ENCODE measurements around the gene ENG. TPM values are rescaled to one million over a fixed set of nuclear protein-coding genes. Genes with fewer than 3 reads are reported as not detected.

The ENG gene
- total RNA-seq, 3 donors from 2014 or later (not counting 1 experiment from before 2014, with no cell fraction given), result 8.5 to 13.6 (median 12.3) TPM

DNA sequence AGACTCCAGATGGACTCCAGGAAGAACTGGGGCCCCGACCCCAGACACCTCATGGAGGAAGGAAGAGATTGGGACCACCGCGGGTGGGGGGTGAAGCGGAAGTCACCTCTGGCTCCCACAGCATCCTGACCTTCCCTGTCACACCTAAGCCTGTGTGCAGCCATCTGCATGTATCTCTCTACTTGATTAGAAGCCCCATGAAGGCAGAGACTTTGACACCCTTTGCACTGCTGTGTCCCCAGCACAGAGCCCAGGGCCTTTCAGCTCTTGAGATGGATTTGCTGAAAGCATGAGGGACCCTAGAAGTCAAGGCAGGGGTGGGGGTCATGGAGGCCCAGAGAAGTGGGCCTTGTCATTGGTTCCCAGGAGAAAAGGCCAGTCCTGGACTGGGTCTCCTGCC lies 2.8 kb upstream of the ENG start:
- 50% methylated on average over 4 of the region's 4 CpGs for WGBS (ENCODE audit: insufficient coverage)
- H3K4me1 ChIP-seq (ENCODE audit: control insufficient read depth, insufficient read depth, low read length), result peaks cover 95% of the 10 kb centered on the region
- no peak overlapping the region for H3K27ac ChIP-seq (ENCODE audit: low read length)
- no peak for DNase-seq
- TF ChIP-seq, protein P1, sequence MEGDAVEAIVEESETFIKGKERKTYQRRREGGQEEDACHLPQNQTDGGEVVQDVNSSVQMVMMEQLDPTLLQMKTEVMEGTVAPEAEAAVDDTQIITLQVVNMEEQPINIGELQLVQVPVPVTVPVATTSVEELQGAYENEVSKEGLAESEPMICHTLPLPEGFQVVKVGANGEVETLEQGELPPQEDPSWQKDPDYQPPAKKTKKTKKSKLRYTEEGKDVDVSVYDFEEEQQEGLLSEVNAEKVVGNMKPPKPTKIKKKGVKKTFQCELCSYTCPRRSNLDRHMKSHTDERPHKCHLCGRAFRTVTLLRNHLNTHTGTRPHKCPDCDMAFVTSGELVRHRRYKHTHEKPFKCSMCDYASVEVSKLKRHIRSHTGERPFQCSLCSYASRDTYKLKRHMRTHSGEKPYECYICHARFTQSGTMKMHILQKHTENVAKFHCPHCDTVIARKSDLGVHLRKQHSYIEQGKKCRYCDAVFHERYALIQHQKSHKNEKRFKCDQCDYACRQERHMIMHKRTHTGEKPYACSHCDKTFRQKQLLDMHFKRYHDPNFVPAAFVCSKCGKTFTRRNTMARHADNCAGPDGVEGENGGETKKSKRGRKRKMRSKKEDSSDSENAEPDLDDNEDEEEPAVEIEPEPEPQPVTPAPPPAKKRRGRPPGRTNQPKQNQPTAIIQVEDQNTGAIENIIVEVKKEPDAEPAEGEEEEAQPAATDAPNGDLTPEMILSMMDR (IDR thresholded peaks at IDR 0.05), result no peak
- Mint-ChIP-seq H3K9me3 (no peaks in the 10 kb centered on the region), H3K36me3 (no peaks in the 10 kb centered on the region), H3K27ac (no peak overlapping the region), H3K4me1 (peaks cover 11 to 48% of the 10 kb centered on the region in 2 donors), H3K4me3 (no peak overlapping the region), H3K27me3 (ENCODE audit: low read depth in 2 of 2) (no peaks in the 10 kb centered on the region)
- no peaks in the 10 kb centered on the region for H3K27me3 ChIP-seq (ENCODE audit: control insufficient read depth, insufficient read depth, low read length)
- no peaks in the 10 kb centered on the region for H3K9me3 ChIP-seq (ENCODE audit: control insufficient read depth, insufficient read depth, low read length)
- H3K36me3 ChIP-seq (ENCODE audit: control insufficient read depth, insufficient read depth, low read length), result no peaks in the 10 kb centered on the region
- ATAC-seq, result no peak
- no peak overlapping the region for H3K4me3 ChIP-seq (ENCODE audit: low read length)
- intact Hi-C loops (cut with micrococcal nuclease), result no loop called here

DNA sequence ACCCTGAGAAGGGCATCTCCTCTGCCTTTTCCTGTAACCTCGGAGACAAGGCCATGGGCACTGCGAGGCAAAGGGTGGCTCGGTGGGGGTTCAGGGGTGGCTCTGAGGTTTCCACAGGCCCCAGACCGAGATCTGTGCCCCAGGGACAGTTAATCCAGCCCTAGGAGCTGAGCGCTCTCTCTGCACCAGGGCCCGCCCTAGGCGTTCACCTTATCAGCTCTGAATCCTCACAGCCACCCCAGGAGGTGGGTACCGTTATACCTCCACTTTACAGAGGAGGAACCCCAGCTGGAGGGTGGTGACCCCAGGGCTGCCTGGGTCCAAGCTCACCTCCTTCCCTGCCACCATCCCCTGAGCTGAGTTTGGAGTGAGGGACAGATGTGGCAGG lies 2.3 kb upstream of the ENG start:
- no peaks in the 10 kb centered on the region for H3K36me3 Mint-ChIP-seq
- H3K27me3 Mint-ChIP-seq (ENCODE audit: low read depth in 2 of 2), result no peaks in the 10 kb centered on the region
- intact Hi-C loops (cut with micrococcal nuclease), result no loop called here
- no peak overlapping the region for H3K4me3 Mint-ChIP-seq
- Histone ChIP-seq H3K36me3 (ENCODE audit: control insufficient read depth, insufficient read depth, low read length) (no peaks in the 10 kb centered on the region), H3K9me3 (ENCODE audit: control insufficient read depth, insufficient read depth, low read length) (no peaks in the 10 kb centered on the region), H3K27ac (ENCODE audit: low read length) (no peak overlapping the region), H3K4me1 (ENCODE audit: control insufficient read depth, insufficient read depth, low read length) (peaks cover 91% of the 10 kb centered on the region), H3K4me3 (ENCODE audit: low read length) (no peak overlapping the region), H3K27me3 (ENCODE audit: control insufficient read depth, insufficient read depth, low read length) (no peaks in the 10 kb centered on the region)
- peaks cover 15 to 48% of the 10 kb centered on the region in 2 donors for H3K4me1 Mint-ChIP-seq
- DNase-seq (no peak), ATAC-seq (no peak)
- no peak overlapping the region for H3K27ac Mint-ChIP-seq
- 72% methylated on average over 8 of the region's 8 CpGs for WGBS (ENCODE audit: insufficient coverage)
- H3K9me3 Mint-ChIP-seq, result no peaks in the 10 kb centered on the region
- TF ChIP-seq, protein P1 (IDR thresholded peaks at IDR 0.05), result no peak

DNA sequence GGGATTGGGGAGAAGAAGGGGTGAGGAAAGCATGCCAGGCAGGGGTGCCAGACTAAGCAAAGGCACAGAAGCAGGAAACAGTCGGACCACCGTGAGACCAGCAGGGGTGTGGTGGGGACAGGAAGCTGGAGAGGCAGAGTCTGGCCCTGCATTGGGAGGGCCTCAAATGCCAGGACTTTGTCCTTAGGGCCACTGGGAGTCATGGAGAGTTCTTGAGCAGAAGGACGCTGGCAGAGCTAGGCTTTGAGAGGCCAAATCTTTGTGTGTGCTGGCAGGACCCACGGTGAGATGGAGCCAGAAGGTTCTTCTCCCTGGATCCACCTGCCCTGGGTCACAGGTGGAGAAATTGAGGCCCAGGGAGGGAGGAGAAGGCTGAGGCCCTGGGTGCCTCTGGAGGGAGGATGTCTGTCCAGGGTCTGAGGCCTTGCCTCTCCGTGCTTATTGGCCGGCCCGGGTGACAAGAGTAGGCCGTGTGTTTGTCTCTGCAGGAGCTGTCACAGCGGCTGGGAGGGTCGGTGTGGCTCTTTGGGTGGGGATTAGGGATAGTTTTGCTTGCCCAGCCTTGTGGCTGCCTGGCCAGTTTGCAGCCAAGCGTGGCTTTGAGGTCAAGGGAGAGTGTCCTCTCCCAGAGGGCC lies 1.8 kb upstream of the ENG start:
- Mint-ChIP-seq H3K27ac (peak overlapping the region; percentile 51 to 87), H3K4me1 (peaks cover 19 to 47% of the 10 kb centered on the region in 2 donors), H3K27me3 (ENCODE audit: low read depth in 2 of 2) (no peaks in the 10 kb centered on the region), H3K4me3 (no peak overlapping the region), H3K9me3 (no peaks in the 10 kb centered on the region), H3K36me3 (no peaks in the 10 kb centered on the region)
- H3K36me3 ChIP-seq (ENCODE audit: control insufficient read depth, insufficient read depth, low read length), result no peaks in the 10 kb centered on the region
- ATAC-seq, result no peak
- H3K27me3 ChIP-seq (ENCODE audit: control insufficient read depth, insufficient read depth, low read length), result no peaks in the 10 kb centered on the region
- TF ChIP-seq, protein P1 (IDR thresholded peaks at IDR 0.05), result no peak
- H3K4me3 ChIP-seq (ENCODE audit: low read length), result no peak overlapping the region
- intact Hi-C loops (cut with micrococcal nuclease), result no loop called here
- DNase-seq, result no peak
- H3K9me3 ChIP-seq (ENCODE audit: control insufficient read depth, insufficient read depth, low read length), result no peaks in the 10 kb centered on the region
- 74% methylated on average over 11 of the region's 11 CpGs for WGBS (ENCODE audit: insufficient coverage)
- no peak overlapping the region for H3K27ac ChIP-seq (ENCODE audit: low read length)
- H3K4me1 ChIP-seq (ENCODE audit: control insufficient read depth, insufficient read depth, low read length), result peaks cover 86% of the 10 kb centered on the region

DNA sequence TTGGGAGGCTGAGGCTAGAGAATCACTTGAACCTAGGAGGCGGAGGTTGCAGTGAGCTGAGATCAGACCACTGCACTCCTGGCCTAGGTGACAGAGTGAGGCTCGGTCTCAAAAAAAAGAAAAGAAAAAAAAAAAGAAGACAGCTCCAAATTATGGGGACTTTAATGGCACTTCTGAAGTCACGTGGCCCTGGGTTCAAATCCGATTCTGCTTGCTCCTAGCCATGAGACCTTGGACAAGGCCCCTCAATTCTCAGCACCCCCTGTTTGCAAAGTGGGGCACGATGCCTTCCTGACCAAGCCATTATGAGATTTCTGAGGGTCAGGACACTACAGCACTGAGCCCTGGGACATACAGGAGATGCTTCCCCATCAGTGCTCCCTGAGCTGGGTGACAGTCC lies 1.1 kb upstream of the ENG start:
- Mint-ChIP-seq H3K36me3 (no peaks in the 10 kb centered on the region), H3K4me3 (peak overlapping the region; percentile 13), H3K9me3 (no peaks in the 10 kb centered on the region), H3K27ac (peak overlapping the region; percentile 51 to 87), H3K4me1 (peaks cover 19 to 41% of the 10 kb centered on the region in 2 donors), H3K27me3 (ENCODE audit: low read depth in 2 of 2) (no peaks in the 10 kb centered on the region)
- ATAC-seq (no peak), DNase-seq (no peak)
- intact Hi-C loops (cut with micrococcal nuclease), result no loop called here
- Histone ChIP-seq H3K27ac (ENCODE audit: low read length) (peak overlapping the region; percentile 12), H3K27me3 (ENCODE audit: control insufficient read depth, insufficient read depth, low read length) (no peaks in the 10 kb centered on the region), H3K36me3 (ENCODE audit: control insufficient read depth, insufficient read depth, low read length) (no peaks in the 10 kb centered on the region), H3K9me3 (ENCODE audit: control insufficient read depth, insufficient read depth, low read length) (no peaks in the 10 kb centered on the region), H3K4me3 (ENCODE audit: low read length) (no peak overlapping the region), H3K4me1 (ENCODE audit: control insufficient read depth, insufficient read depth, low read length) (peaks cover 79% of the 10 kb centered on the region)
- 95% methylated on average over 5 of the region's 5 CpGs for WGBS (ENCODE audit: insufficient coverage)
- TF ChIP-seq, protein P1 (IDR thresholded peaks at IDR 0.05), result no peak

Data from natural killer cell (primary cell).